Measurements from ENCODE around the gene MADCAM1. TPM values are rescaled to one million over a fixed set of nuclear protein-coding genes. Genes with fewer than 3 reads are reported as not detected.

Gene MADCAM1
- total and polyA plus RNA-seq, 7 donors: 0.16 to 6.3 (median 0.51) TPM; not detected in 1

GRCh38 chr19:533364-534058 is 37.2 kb downstream of the MADCAM1 start:
- 41 to 47% methylated on average over 25 of the region's 25 CpGs for WGBS, 2 donors
- peak; percentile 67 for DNase-seq
- Histone ChIP-seq H3K27me3 (no peaks in the 10 kb centered on the region), H3K36me3 (peaks cover 18 to 30% (median 23%) of the 10 kb centered on the region in 4 donors), H3K9me3 (no peaks in the 10 kb centered on the region), H3K27ac (peak overlapping the region; percentile 92 to 99 (median 98)), H3K4me3 (peak overlapping the region; percentile 78 to 98 (median 94)), H3K4me1 (peaks cover 0 to 43% (median 40%) of the 10 kb centered on the region in 4 donors)
- intact Hi-C loops (cut with DNase I): loop anchor here (1.0 to 2.0 kb wide), 3 partner anchors 39 to 267 kb away; partner anchors contain the start of genes BSG and POLRMT
- no peak for TF ChIP-seq POLR2AphosphoS5 (IDR thresholded peaks at IDR 0.05)
- no peak for TF ChIP-seq EP300 (IDR thresholded peaks at IDR 0.05)
- no peak for TF ChIP-seq CTCF (IDR thresholded peaks at IDR 0.05)

- intact Hi-C loops (cut with DNase I): no loop called here
- H3K4me3 ChIP-seq: peak overlapping the region in 3 of 4 donors; percentile 78 to 94 (median 93)
- H3K27ac ChIP-seq: peak overlapping the region; percentile 92 to 99 (median 98)
Observed at GRCh38 chr19:534088-534487, 37.8 kb downstream of the MADCAM1 start.

GRCh38 chr19:535017-535835 is 38.9 kb downstream of the MADCAM1 start:
- Histone ChIP-seq H3K36me3 (peaks cover 30 to 43% (median 34%) of the 10 kb centered on the region in 4 donors), H3K9me3 (no peaks in the 10 kb centered on the region), H3K27me3 (no peaks in the 10 kb centered on the region), H3K27ac (peak overlapping the region; percentile 7 to 53 (median 36)), H3K4me1 (peaks cover 0 to 52% (median 45%) of the 10 kb centered on the region in 4 donors), H3K4me3 (no peak overlapping the region)
- no peak for TF ChIP-seq POLR2AphosphoS5 (IDR thresholded peaks at IDR 0.05)
- no peak for TF ChIP-seq CTCF (IDR thresholded peaks at IDR 0.05)
- TF ChIP-seq EP300 (IDR thresholded peaks at IDR 0.05): no peak
- TF ChIP-seq POLR2A (IDR thresholded peaks at IDR 0.05): no peak
- intact Hi-C loops (cut with DNase I): no loop called here
- 65 to 76% methylated on average over 16 of the region's 16 CpGs for WGBS, 2 donors
- DNase-seq: peak; percentile 66

More at GRCh38 chr19:534088-534487, 37.8 kb downstream of the MADCAM1 start:
- WGBS, 2 donors: 85 to 86% methylated on average over 14 of the region's 14 CpGs
- Histone ChIP-seq H3K36me3 (peaks cover 24 to 36% (median 29%) of the 10 kb centered on the region in 4 donors), H3K9me3 (no peaks in the 10 kb centered on the region), H3K4me1 (peaks cover 0 to 49% (median 42%) of the 10 kb centered on the region in 4 donors), H3K27me3 (no peaks in the 10 kb centered on the region)
- TF ChIP-seq POLR2A (IDR thresholded peaks at IDR 0.05): no peak
- peak; percentile 64 for DNase-seq

- intact Hi-C loops (cut with DNase I): no loop called here
- Histone ChIP-seq H3K4me1 (peaks cover 0 to 44% (median 39%) of the 10 kb centered on the region in 4 donors), H3K9me3 (no peaks in the 10 kb centered on the region), H3K27me3 (no peaks in the 10 kb centered on the region), H3K4me3 (no peak overlapping the region), H3K36me3 (peaks cover 32 to 49% (median 37%) of the 10 kb centered on the region in 4 donors), H3K27ac (no peak overlapping the region)
- 92 to 94% methylated on average over 55 of the region's 55 CpGs for WGBS, 2 donors
- DNase-seq: no peak
- TF ChIP-seq CTCF (IDR thresholded peaks at IDR 0.05) (no peak), POLR2A (IDR thresholded peaks at IDR 0.05) (no peak), POLR2AphosphoS5 (IDR thresholded peaks at IDR 0.05) (no peak)
Observed at GRCh38 chr19:536031-536880, 40.0 kb downstream of the MADCAM1 start.
